CD4-positive, alpha-beta T cell (primary cell): ENCODE measurements around the gene FKRP. TPM values are rescaled to one million over a fixed set of nuclear protein-coding genes. Genes with fewer than 3 reads are reported as not detected.
"Not testable (repeated sequence)": the region's sequence is repeated elsewhere in the genome, so short reads cannot be mapped to it uniquely, and the experiment has no call there.

Experiments
- ATAC-seq: fragments of 200-7000 bp; cut with Tn5 transposase; one replicate; pipeline ENCODE4 v1.10.0; 2022; ENCODE audit warnings: mild to moderate bottlenecking; ENCODE audit not compliant: poor library complexity
- CTCF ChIA-PET: fragments of 350-600 bp; sonication (Branson Sonifier 250); formaldehyde crosslinking; loops from one replicate; lab custom pipeline; 2021; ENCODE audit warnings: antibody characterized with exemption, inconsistent platforms; lab: Charles Lee
- POLR2A ChIA-PET: fragments of 350-600 bp; sonication (Branson Sonifier 250); formaldehyde crosslinking; loops from one replicate; lab custom pipeline; 2021; ENCODE audit warnings: antibody characterized with exemption, inconsistent platforms; lab: Charles Lee
- DNase-seq, 14 experiments: peaks; one replicate each; pipeline ENCODE4 v3.0.0-alpha.2; 2013 to 2020; ENCODE audit warnings: mixed read lengths in 2 of 14
- H3K27ac ChIP-seq, 2 donors: one replicate each; pipeline versions ENCODE4 v1.5.1 to v1.7.0; 2013; ENCODE audit warnings: low read length in 2 of 2, low read depth in 1 of 2, mild to moderate bottlenecking in 1 of 2
- H3K27me3 ChIP-seq, 2 experiments: 1 replicate in 1 of 2; 2 replicates in 1 of 2; pipeline versions ENCODE4 v1.6.1 to v1.7.0; 2013; ENCODE audit warnings: low read length in 2 of 2, control low read depth in 1 of 2, mild to moderate bottlenecking in 1 of 2, moderate library complexity in 1 of 2; ENCODE audit not compliant: insufficient read depth in 2 of 2, control insufficient read depth in 1 of 2
- H3K36me3 ChIP-seq: one replicate; pipeline ENCODE4 v1.6.1; 2013; ENCODE audit warnings: low read length, control low read depth; ENCODE audit not compliant: insufficient read depth
- H3K4me1 ChIP-seq: one replicate; pipeline ENCODE4 v1.6.1; 2013; ENCODE audit warnings: low read length, control low read depth; ENCODE audit not compliant: insufficient read depth
- H3K4me3 ChIP-seq: one replicate; pipeline ENCODE4 v1.5.1; 2013; ENCODE audit warnings: mild to moderate bottlenecking, low read length, moderate library complexity
- H3K9me3 ChIP-seq, 2 experiments: 1 replicate in 1 of 2; 2 replicates in 1 of 2; pipeline versions ENCODE4 v1.6.1 to v1.7.0; 2013; ENCODE audit warnings: low read length in 2 of 2, mild to moderate bottlenecking in 2 of 2, control low read depth in 1 of 2, moderate library complexity in 1 of 2; ENCODE audit not compliant: control insufficient read depth in 1 of 2, insufficient read depth in 1 of 2
- H3K27ac Mint-ChIP-seq: one replicate; pipeline ENCODE4 v1.8.0; 2020; ENCODE audit warnings: mixed read lengths
- H3K27me3 Mint-ChIP-seq: one replicate; pipeline ENCODE4 v1.8.0; 2021; ENCODE audit warnings: mixed read lengths
- H3K36me3 Mint-ChIP-seq: one replicate; pipeline ENCODE4 v1.8.0; 2021; ENCODE audit warnings: low read depth, mixed read lengths
- H3K4me1 Mint-ChIP-seq: one replicate; pipeline ENCODE4 v1.8.0; 2021; ENCODE audit warnings: low read depth, mixed read lengths
- H3K4me3 Mint-ChIP-seq: one replicate; pipeline ENCODE4 v1.8.0; 2020; ENCODE audit warnings: mild to moderate bottlenecking, mixed read lengths
- H3K9me3 Mint-ChIP-seq: one replicate; pipeline ENCODE4 v1.8.0; 2020; ENCODE audit warnings: mixed read lengths
- CTCF ChIP-seq: fragments of 200-600 bp; IDR thresholded peaks from one replicate; pipeline ENCODE4 v1.8.0; 2022; ENCODE audit warnings: antibody characterized with exemption, mild to moderate bottlenecking
- intact Hi-C, 2 experiments: fragments of 100-400 bp; cut with DNase I in 1 of 2; cut with micrococcal nuclease in 1 of 2; formaldehyde crosslinking; loops; one replicate each; pipeline versions ENCODE4 v1.15.1 to v1.9.0; 2023 to 2025; cut with DNase I, micrococcal nuclease
- microRNA-seq: library from miRNA; unstranded; fragments of <30 nt; microRNA quantifications from one replicate; pipeline ENCODE4 v1.2.0, GENCODE V29; 2021; ENCODE audit warnings: borderline microRNAs expressed, borderline replicate concordance
- total RNA-seq, 174 experiments: library from RNA in 2 of 174; stranded (reverse) in 2 of 174; gene quantifications; one replicate each; pipeline ENCODE4 v1.2.3 and lab custom pipeline; 2021 to 2026

The FKRP gene
- total RNA-seq, 2 experiments from 2014 or later, result 19.0 to 20.2 TPM

- Histone ChIP-seq H3K36me3 (no peaks in the 10 kb centered on the region), H3K4me1 (no peaks in the 10 kb centered on the region), H3K27me3 (no peaks in the 10 kb centered on the region), H3K4me3 (no peak overlapping the region), H3K27ac (no peak overlapping the region), H3K9me3 (no peaks in the 10 kb centered on the region)
- ATAC-seq (no peak), DNase-seq (no peak)
- H3K27me3 Mint-ChIP-seq, result no peaks in the 10 kb centered on the region
- no peak overlapping the region for H3K27ac Mint-ChIP-seq
- intact Hi-C loops, result no loop called here
- no peaks in the 10 kb centered on the region for H3K9me3 Mint-ChIP-seq
- CTCF ChIA-PET, result no interaction called here
- no peaks in the 10 kb centered on the region for H3K36me3 Mint-ChIP-seq
- POLR2A ChIA-PET, result interaction anchor here (1.3 kb wide), 1 partner anchor 15 kb away, joined by 3 read pairs; the partner anchor contains the start of gene SLC1A5
- no peak for TF ChIP-seq CTCF
- no peak overlapping the region for H3K4me3 Mint-ChIP-seq
- H3K4me1 Mint-ChIP-seq, result no peaks in the 10 kb centered on the region
Observed at GRCh38 chr19:46803555-46803954, 57.7 kb downstream of the FKRP start.

GRCh38 chr19:46804432-46804831, 58.6 kb downstream of the FKRP start:
- H3K4me3 ChIP-seq, H3K36me3 ChIP-seq, H3K27me3 Mint-ChIP-seq, DNase-seq, intact Hi-C loops, H3K4me1 ChIP-seq, H3K27me3 ChIP-seq, POLR2A ChIA-PET, H3K4me3 Mint-ChIP-seq, H3K36me3 Mint-ChIP-seq, H3K4me1 Mint-ChIP-seq, H3K9me3 ChIP-seq, H3K27ac ChIP-seq, H3K9me3 Mint-ChIP-seq, H3K27ac Mint-ChIP-seq, ATAC-seq: not testable (repeated sequence)
- CTCF ChIA-PET, result interaction anchor here (2.3 kb wide), 1 partner anchor 36 kb away, joined by 8 read pairs; no protein-coding TSS in a partner anchor

GRCh38 chr19:46806656-46807055, 60.8 kb downstream of the FKRP start:
- no peak for TF ChIP-seq CTCF
- Histone ChIP-seq H3K27me3 (no peaks in the 10 kb centered on the region), H3K4me1 (no peaks in the 10 kb centered on the region), H3K4me3 (no peak overlapping the region), H3K27ac (no peak overlapping the region), H3K9me3 (no peaks in the 10 kb centered on the region), H3K36me3 (no peaks in the 10 kb centered on the region)
- intact Hi-C loops, result no loop called here
- H3K36me3 Mint-ChIP-seq, result no peaks in the 10 kb centered on the region
- H3K27me3 Mint-ChIP-seq, result no peaks in the 10 kb centered on the region
- POLR2A ChIA-PET, result no interaction called here
- ATAC-seq (no peak), DNase-seq (no peak)
- H3K4me3 Mint-ChIP-seq, result no peak overlapping the region
- no peak overlapping the region for H3K27ac Mint-ChIP-seq
- CTCF ChIA-PET, result interaction anchor here (1.3 to 2.3 kb wide), 2 partner anchors 34 to 40 kb away, joined by 3 to 8 read pairs; no protein-coding TSS in a partner anchor
- H3K4me1 Mint-ChIP-seq, result no peaks in the 10 kb centered on the region
- H3K9me3 Mint-ChIP-seq, result no peaks in the 10 kb centered on the region

Small RNAs within 50 kb of the gene (microRNA-seq; reads per million reads assigned to microRNA genes)
- 0.81 reads per million for gene MIR320E

Other genes starting within 250 kb of the FKRP start
- 100 to 1,000 TPM; 169 to 173 TPM for gene CALM3, start 144.7 kb upstream of the FKRP start, total RNA-seq
- under 1 TPM; 0.87 to 0.96 TPM for gene PTGIR, start 121.0 kb upstream of the FKRP start, total RNA-seq
- gene GNG8, start 109.9 kb upstream of the FKRP start, total RNA-seq, result not detected
- gene DACT3, start 84.9 kb upstream of the FKRP start, total RNA-seq, result under 1 TPM; 0.11 TPM
- 100 to 1,000 TPM; 105 to 113 TPM for gene PRKD2, start 28.9 kb upstream of the FKRP start, total RNA-seq
- gene STRN4, start 393 bp downstream of the FKRP start, total RNA-seq, result 10 to 100 TPM; 90.0 to 94.0 TPM
- 1 to 10 TPM; 7.1 TPM for gene SLC1A5, start 42.5 kb downstream of the FKRP start, total RNA-seq
- gene AP2S1, start 104.8 kb downstream of the FKRP start, total RNA-seq, result 10 to 100 TPM; 24.5 to 26.9 TPM
- gene ARHGAP35, start 114.9 kb downstream of the FKRP start, total RNA-seq, result 10 to 100 TPM; 15.7 to 16.1 TPM